GM12865 (cell line): ENCODE measurements around the gene ZNF747.

ENCODE experiments used
- DNase-seq: peaks from one replicate; pipeline ENCODE4 v3.0.0; 2010; ENCODE audit warnings: low read depth
- H3K4me3 ChIP-seq: 2 replicates; pipeline ENCODE4 v1.5.1; 2011; ENCODE audit warnings: mild to moderate bottlenecking, low read depth, low read length, control low read depth
- CTCF ChIP-seq: IDR thresholded peaks from 2 replicates; pipeline ENCODE4 v1.5.1; 2011; ENCODE audit warnings: low read length, control low read depth, low read depth, inconsistent platforms; ENCODE audit not compliant: insufficient read depth; ENCODE audit errors: missing control alignments

The ZNF747 gene

GRCh38 chr16:30481381-30481780 is 53.3 kb downstream of the ZNF747 start:
- no peak for TF ChIP-seq CTCF
- no peak for DNase-seq

More at GRCh38 chr16:30481381-30481780, 53.3 kb downstream of the ZNF747 start:
- H3K4me3 ChIP-seq = no peak overlapping the region
